GM18907 (cell line): ENCODE measurements around the gene SMAP2.
"Not testable (repeated sequence)": the region's sequence is repeated elsewhere in the genome, so short reads cannot be mapped to it uniquely, and the experiment has no call there.

ENCODE experiments used
- ATAC-seq: cut with Tn5 transposase; IDR thresholded peaks from one replicate; pipeline ENCODE4 v1.9.1; 2021; ENCODE audit warnings: mild to moderate bottlenecking, moderate library complexity; ENCODE audit not compliant: unreplicated experiment

The SMAP2 gene

DNA sequence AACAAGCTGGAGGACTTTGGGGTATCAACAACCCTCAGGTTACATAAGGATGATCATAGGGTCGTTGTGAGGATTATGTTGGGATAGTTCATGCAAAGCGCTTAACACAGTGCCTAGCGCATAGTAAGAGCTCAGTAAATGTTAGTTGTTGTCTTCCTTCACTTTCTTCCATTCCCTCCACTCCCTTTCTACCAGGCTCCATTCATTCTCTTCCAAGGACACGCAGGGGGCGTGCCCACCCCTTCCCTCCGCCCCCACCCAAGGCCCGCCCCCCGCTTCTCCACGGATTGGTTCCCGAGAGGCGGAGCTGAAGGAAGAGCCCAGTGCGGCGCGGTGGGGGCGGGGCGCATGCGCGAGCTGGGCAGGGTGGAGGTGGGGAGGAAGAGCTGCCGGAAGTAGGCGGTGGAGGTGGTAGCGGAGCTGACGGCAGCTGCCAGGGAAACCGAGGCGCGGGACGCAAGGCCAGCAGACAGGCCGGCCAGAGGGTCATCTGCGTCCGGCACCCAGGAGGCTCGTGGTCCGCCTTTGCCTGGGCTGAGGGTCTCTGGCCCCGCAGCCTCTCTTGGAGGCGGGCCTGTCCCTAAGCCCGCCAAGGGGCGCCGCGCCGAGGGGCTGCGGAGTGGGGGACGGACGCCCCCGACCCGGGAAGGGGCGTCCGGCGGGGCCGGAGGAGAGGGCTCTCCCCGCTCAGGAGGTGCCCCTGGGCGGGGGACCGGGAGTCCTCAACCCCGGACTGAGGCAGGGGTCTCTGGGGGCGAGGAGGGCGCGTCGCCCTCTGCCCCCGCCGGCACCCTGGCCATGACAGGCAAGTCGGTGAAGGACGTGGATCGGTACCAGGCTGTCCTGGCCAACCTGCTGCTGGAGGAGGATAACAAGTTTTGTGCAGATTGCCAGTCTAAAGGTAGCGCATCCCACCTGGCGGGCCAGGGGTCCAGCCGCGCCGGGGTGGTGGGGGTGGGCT is at the start of gene SMAP2:
Gene SMAP2, plus strand, starts transcription at position 405 of the 961 bp plus-strand sequence. Its CDS starts 394 bp downstream, at position 799.
- peak; percentile 87 for ATAC-seq

DNA sequence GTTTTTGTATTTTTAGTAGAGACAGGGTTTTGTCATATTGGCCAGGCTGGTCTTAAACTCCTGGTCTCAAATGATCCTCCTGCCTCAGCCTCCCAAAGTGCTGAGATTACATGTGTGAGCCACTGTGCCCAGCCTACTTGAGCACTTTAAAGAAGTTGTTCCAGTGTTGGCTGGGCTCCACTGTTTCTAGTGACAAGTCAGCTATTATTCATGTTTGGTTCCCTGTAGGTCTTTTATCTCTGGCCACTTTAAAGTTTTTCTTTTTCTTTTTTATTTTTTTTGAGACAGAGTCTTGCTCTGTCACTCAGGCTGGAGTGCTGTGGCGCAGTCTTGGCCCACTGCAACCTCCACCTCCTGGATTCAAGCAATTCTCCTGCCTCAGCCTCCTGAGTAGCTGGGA is 42.1 kb upstream of the SMAP2 start:
- not testable (repeated sequence) for ATAC-seq

DNA sequence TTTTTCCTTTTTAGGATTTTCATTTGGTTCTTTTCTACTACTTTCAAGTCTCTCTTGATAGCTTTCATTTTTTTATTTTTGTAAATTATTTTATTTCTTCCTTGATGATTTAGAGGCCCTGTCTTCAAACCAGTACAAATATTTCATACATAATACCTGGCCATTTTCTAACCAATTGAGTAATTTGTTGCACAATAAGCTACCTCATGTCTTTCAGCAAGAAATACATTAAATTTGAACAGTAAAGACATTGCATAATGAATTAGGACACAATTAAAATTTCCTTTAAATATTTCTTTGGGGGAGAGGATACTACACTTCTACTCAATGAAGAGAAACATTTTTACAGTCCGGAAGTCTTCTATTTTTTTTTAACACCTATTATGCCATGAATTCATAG is 40.8 kb upstream of the SMAP2 start:
- ATAC-seq: no peak

DNA sequence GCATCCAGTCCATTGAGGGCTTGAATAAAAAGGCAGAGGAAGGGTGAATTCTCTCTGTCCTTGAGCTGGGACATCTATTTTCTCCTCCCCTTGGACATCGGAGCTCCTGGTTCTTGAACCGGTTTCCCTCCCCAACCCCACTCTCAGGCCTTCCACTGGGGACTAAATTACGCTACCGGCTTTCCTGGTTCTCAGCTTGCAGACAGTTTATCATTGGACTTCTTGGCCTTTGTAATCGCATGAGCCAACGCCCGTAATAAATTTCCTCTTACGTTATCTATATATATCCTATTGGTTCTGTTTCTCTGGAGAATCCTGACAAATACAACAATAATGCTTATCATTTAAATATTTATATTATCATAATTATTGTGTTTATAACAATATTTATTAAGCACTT is 36.1 kb upstream of the SMAP2 start:
- no peak for ATAC-seq

DNA sequence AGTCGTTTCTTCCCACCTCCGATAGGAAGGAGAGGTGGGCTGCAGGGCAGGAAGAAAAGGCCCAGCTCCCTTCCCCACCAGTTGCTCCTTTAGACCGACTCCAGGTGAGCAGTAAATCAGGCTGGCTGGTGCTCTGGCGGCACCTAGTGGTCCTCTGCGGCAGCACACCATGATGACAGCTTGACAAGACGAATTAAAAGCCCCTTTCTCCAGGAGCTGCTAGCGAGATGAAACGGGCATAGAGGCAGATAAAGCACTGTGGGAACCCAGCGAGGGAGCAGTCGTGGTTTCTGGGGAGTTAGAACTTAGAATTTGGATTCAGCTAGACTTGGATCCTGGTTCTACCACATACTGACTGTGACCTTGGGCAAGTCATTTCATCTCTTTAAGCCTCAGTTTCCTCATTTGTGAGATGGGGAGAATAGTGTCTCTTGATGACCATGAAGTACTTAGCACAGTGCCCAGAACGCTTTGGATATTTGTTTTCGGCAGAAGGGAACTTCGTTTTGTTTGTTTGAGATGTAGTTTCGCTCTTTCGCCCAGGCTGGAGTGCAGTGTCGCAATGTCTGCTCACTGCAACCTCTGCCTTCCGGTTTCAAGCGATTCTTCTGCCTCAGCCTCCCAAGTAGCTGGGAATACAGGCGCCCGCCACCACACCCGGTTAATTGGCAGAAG is 34.6 kb upstream of the SMAP2 start:
- ATAC-seq: no peak

DNA sequence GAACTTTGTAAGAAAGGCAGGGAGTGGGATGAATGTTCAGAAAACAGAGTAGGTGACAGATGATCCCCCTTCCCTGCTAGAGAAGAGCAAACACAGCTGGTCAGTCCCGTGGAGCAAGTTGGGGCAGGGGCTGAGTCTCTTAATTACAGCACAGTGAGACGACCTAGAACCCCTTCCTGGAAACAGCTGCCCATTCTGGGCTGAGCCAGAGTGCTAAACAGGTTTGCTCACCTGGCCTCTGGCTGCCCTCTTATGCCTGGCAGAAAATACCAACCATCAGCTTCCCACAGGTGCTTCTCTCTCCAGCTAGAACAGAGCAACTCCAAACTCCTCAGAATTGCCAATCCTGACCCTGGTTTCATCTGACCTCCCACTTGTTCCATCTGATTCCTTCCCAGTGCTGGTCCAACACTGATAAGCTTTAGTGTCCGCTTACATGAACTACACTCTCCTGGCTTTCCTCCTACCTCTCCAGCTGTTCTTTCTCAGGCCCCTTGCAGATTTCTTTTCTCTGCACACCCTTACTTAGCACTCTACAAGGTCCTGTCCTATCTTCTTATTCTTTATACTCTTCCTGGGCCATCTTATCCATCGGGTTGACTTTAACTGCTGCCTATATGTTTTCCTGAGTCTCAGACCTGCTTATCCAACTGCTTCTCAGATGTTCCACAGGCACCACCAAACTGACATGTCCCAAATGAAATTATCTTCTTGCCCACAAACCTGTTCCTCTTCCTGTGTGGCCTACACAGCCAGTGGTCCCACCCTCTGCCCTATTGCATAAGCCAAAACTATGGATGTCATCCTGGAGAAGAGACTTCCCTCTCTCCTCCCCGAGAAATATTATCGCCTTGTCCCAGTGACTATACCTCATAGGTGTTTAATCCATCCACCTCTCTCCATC is 33.9 kb upstream of the SMAP2 start:
- ATAC-seq: no peak

DNA sequence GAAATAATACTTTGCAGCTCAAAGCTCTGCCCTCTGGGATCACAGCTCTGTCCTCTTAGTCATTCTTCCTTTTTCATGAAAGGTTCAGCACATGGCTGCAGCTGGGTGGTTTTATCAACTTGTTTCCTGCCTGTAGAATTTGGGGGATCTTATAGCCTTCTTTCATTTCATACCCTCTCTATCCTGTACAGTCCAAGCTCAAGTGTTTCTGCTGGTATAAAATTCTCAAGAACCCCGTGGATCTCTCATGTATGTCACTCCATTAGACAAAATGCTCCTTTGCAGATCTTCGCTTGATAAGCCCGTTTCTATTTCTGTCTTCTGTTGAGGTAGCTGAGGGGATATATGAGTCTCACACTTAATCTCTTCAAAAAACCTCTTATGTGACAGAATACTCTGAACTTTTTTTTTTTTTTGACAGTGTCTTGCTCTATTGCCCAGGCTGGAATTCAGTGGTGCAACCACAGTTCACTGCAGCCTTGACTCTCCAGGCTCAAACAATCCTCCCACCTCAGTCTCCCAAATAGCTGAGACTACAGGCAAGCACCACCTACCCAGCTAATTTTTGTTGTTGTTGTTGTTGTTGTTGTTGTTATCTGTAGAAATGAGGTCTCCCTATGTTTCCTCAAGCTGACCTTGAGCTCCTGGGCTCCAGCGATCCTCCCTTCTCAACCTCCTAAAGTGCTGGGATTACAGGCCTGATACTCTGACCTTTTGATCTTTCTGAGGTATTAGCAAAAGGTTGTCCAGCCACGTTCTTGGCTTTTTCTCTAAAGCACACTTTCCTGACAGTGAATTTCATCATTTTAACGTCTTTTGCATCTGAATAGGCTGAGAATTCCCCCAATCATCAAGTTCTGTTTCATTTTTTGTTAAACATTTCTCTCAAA is 31.8 kb upstream of the SMAP2 start:
- ATAC-seq: no peak

DNA sequence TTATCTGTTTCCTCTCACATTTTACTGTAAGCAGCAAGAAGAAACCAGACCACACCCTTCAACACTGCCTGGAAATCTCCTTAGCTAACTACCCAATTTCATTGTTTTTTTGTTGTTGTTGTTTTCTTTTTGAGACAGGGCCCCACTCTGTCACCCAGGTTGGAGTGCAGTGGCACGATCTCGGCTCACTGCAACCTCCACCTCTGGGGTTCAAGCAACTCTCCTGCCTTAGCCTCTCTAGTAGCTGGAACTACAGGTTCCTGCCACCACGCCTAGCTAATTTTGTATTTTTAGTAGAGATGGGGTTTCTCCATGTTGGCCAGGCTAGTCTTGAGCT is 31.2 kb upstream of the SMAP2 start:
- not testable (repeated sequence) for ATAC-seq

DNA sequence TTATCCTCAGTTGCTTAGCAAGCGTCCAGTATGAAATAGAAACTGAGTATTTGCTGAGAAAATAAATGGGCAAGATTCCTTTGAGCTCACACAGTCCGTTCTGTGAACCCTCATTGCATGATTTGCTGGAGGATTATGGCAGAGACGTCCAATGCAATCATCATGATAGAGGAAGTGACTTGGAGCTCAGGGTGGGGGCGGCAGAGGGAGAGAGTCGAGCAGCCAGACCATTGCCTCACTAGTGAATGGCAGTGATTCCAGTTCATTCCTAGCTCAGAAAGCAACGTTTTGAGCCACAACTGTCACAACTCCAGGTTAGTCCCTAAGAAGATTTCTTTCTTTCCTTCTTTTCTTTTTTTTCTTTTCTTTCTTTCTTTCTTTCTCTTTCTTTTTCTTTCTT is 28.9 kb upstream of the SMAP2 start:
- no peak for ATAC-seq

DNA sequence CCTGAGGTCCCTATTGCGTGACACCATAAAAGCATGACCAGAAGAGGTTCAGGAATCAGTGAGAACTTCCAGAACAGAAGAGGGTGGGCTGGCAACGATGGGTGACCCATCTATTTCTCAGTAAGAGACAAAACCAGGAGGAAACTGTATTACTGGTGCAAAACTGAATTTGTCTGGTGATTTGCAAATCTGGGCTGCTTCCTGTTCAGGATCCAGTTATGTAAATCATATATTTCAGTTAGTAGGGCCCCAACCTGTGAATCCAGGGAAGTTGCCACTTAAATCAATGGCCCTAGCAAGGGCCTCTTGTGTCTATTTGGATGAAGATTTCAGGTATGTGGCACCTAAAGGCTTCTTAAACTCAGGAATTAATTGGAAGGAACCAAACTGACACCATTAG is 23.1 kb upstream of the SMAP2 start:
- ATAC-seq: no peak

DNA sequence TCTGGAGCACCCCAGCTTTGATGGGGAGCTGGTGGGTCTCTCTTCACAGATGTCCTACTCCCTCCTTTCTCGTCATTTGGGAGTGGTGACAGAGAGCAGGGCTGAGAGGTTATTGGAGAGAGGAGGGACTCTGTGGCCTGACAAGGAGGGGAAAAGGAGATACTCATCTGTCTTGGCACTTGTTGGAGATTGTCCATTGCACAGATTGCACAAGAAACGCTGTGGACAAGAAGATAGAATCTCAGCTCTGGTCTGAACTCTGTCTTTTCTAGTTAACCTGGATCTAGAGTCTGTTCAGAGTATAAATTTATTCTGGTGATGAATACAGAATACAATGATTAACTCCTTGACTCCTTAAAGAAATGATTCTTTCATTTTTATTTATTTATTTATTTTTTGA is 22.4 kb upstream of the SMAP2 start:
- no peak for ATAC-seq

DNA sequence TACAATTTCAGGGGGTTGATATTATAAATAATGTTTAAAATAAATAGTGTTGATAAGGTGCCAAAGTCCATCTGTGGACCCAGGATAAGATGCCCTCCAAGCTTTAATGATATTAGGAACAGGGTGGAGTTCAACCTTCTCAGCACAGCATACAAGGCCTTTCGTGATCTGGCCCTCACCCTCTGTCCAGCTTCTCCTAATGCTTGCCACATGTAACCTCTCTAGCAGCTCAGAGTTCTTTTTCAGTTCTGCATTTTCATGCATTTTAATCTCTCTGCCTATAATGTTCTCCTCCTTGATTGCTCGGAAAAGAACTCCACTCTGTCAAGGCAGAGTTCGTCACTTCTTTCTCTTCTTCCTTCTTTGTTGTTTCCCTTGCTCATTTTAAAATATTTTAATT is 21.4 kb upstream of the SMAP2 start:
- no peak for ATAC-seq

DNA sequence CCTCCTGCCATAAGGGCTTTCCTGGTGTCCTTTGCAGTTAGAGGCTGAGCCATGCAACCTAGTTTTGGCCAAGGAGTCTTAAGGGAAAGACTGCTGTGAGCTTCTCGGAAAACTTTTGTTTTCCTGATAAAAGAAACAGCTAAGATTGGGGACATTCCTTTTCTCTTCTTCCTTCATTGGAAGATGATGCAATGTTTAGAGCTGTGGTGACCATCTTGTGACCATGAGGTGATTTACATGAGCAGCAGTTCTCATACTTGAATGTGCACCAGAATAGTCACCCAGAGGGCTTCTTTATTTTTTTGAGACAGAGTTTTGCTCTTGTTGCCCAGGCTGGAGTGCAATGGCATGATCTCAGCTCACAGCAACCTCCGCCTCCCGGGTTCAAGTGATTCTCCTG is 20.4 kb upstream of the SMAP2 start:
- no peak for ATAC-seq

DNA sequence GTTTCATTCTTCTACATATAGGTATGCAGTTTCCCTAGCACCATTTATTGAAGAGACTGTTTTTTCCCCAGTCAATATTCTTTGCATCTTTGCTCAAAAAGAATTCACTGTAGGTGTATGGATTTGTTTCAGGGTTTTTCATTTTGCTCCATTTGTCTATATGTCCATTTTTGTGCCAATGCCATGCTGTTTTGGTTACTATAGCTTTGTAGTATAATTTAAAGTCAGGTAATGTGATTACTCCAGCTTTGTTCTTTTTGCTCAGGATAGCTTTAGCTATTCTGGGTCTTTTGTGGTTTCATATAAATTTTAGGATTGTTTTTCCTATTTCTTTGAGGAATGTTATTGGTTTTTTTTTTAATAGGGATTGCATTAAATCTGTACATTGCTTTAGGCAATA is 15.9 kb upstream of the SMAP2 start:
- ATAC-seq: no peak

DNA sequence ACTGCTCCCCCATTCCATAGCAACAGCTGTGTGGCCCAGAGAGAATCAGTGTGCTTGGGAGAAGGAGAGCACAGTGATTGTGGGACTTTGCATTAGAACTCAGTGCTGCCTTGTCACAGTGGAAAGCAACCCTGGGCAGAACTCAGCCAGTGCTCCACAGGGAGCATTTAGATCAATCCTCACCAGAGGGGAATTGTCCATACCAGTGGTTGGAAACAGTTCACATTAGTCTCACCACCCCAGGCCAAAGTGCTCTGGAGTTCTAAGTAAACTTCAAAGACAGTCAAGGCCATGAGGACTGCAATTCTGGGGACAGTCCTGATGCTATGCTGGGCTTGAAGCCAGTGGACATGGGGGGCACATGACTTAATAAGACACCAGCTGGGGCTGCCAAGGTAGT is 12.9 kb upstream of the SMAP2 start:
- ATAC-seq: no peak

DNA sequence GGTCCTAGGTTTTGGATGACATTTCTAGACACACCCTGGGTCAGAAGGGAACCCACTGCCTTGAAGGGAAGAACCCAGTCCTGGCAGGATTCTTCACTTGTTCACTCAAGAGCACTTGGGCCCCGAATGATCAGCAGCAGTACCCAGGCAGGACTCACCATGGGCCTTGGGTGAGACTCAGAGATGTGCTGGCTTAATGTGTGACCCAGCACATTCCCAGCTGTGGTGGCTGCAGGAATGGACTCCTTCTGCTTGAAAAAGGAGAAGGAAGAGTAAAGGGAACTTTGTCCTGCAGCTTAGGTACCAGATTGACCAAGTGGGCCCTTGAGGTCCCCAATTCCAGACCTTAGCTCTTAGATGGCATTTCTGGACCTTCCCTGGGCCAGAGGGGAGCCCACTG is 12.3 kb upstream of the SMAP2 start:
- no peak for ATAC-seq

DNA sequence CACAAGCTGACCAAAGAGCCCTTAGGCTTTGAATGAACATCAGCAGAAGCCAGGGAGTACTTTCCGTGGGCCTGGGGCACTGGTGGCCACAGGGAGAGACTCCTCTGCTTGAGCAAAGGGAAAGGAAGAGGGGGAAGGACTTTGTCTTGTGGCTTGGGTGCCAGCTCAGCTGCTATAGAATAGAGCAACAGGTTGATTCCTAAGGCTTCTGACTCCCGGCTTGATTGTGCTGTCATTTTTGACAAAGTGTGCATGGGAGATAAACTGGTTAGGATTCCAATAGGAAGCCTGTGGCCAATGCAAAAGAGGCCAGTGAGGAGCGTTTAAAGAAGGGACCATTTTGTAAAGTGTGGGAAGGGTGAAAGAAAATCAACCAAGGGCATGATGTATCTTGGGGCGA is 11.9 kb upstream of the SMAP2 start:
- no peak for ATAC-seq

DNA sequence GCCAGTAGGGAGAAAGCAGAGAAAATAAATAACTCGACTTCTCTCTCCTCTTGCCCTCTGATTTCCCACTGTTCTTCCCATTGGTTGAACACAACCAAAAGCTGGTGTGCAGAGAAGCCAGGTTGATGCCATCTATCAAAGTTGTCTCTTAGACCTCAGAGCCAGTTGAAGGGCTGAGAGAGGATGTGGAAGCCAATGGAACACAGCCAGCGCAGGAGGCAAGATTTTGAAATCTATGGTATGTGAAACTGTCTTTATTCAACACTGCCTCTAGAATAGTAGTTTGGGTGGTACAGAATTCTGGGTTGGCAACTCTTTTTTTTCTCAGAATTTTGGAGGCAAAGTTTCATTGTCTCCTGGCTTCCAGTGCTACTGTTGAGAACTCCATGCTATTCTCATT is 11.3 kb upstream of the SMAP2 start:
- no peak for ATAC-seq

DNA sequence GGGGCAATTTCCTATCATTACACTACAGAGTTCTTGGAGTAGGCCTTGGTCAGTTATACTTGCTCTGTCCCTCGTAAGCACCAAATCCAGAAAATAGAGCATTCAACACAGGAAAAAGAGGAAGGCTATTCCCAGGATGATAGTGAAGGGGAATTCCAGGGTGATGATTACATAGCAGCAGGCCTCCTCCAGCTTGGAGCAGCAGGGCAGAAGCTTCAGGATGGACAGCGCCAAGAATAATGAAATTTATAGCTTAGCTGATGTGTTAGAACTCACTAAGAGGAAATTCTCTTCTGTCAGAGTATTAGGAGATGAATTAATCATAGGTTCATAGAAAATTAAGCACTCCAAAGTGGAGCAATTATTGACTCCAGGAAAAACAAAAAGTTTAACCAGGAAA is 10.8 kb upstream of the SMAP2 start:
- ATAC-seq: no peak

DNA sequence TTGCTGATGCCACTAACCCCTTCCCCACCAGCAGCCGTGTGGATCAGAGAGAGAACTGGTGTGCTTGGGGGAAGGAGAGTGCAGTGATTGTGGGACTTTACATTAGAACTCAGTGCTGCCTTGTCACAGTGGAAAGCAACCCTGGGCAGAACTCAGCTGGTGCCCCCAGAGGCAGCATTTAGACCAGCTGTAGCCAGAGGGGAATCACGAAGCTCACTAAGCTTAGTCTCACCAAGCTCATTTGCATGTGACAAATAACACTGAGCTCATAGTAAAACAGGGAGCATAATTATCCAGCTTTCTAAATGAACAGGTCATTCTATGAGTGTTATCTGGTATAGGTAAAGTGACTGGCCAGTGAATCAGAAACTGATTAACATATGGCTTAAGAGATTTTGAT is 9.8 kb upstream of the SMAP2 start:
- peak; percentile 88 for ATAC-seq
